Cardiac muscle cell (in vitro differentiated cells and primary cell): ENCODE data around the gene CST1. TPM values are rescaled to one million over a fixed set of nuclear protein-coding genes. Genes with fewer than 3 reads are reported as not detected.
"Not testable (repeated sequence)": the region's sequence is repeated elsewhere in the genome, so short reads cannot be mapped to it uniquely, and the experiment has no call there.

Source experiments
- DNase-seq, 2 donors: peaks; one replicate each; pipeline versions ENCODE4 v3.0.0 to v3.0.0-alpha.2; 2010 to 2017; ENCODE audit warnings: low read depth in 1 of 2, low spot score in 1 of 2
- H3K27ac ChIP-seq: fragments of 200-600 bp; sonication (generic); 2 replicates; pipeline ENCODE4 v1.5.1; 2016
- H3K27me3 ChIP-seq: fragments of 200-600 bp; sonication (generic); 2 replicates; pipeline ENCODE4 v1.6.0; 2016; ENCODE audit warnings: control low read depth
- H3K36me3 ChIP-seq: fragments of 200-600 bp; sonication (generic); 2 replicates; pipeline ENCODE4 v1.5.1; 2016; ENCODE audit warnings: control low read depth
- H3K4me1 ChIP-seq: fragments of 200-600 bp; sonication (generic); 2 replicates; pipeline ENCODE4 v1.8.1; 2017; ENCODE audit warnings: low read depth, mild to moderate bottlenecking, mixed run types
- H3K4me3 ChIP-seq: fragments of 200-600 bp; sonication (generic); 2 replicates; pipeline ENCODE4 v1.5.1; 2016; ENCODE audit warnings: mild to moderate bottlenecking
- H3K9me3 ChIP-seq: fragments of 200-600 bp; sonication (generic); 2 replicates; pipeline ENCODE4 v1.5.1; 2017; ENCODE audit warnings: low read depth, mild to moderate bottlenecking, control low read depth
- CTCF ChIP-seq: IDR thresholded peaks from 2 replicates; pipeline ENCODE4 v1.5.1; 2012; ENCODE audit warnings: low read depth, mild to moderate bottlenecking, low read length
- polyA plus RNA-seq: library from polyadenylated mRNA; unstranded; fragments of >200 nt; fragmentation: Nextera tagmentation; extraction: Ambion mirVana; gene quantifications from 2 replicates; pipeline ENCODE4 v1.2.1, GENCODE V29; 2016
- total RNA-seq: library from RNA; depleted of rRNA; stranded (reverse); fragments of >200 nt; gene quantifications from 2 replicates; pipeline ENCODE4 v1.2.3, GENCODE V29; 2016

The CST1 gene
- total and polyA plus RNA-seq, 2 experiments from 2014 or later: 1.2 TPM; not detected in 1

- H3K4me3 ChIP-seq: no peak overlapping the region
- no peak overlapping the region for H3K27ac ChIP-seq
- H3K27me3 ChIP-seq: no peaks in the 10 kb centered on the region
- no peaks in the 10 kb centered on the region for H3K4me1 ChIP-seq
- TF ChIP-seq CTCF: peak; percentile 67
- H3K9me3 ChIP-seq: no peaks in the 10 kb centered on the region
- no peaks in the 10 kb centered on the region for H3K36me3 ChIP-seq
- peak; percentile 26 to 43 for DNase-seq
Measured at GRCh38 chr20:23782366-23782983, 31.7 kb upstream of the CST1 start.

- H3K27ac ChIP-seq, H3K27me3 ChIP-seq, H3K36me3 ChIP-seq, H3K4me1 ChIP-seq, H3K4me3 ChIP-seq, H3K9me3 ChIP-seq: not testable (repeated sequence)
- DNase-seq: peak in 1 of 2 donors; percentile 7
Measured at GRCh38 chr20:23778676-23779075, 27.9 kb upstream of the CST1 start.

GRCh38 chr20:23777380-23777779 is 26.6 kb upstream of the CST1 start:
- not testable (repeated sequence) for H3K27ac ChIP-seq, DNase-seq, H3K4me1 ChIP-seq, H3K4me3 ChIP-seq, H3K27me3 ChIP-seq, H3K9me3 ChIP-seq, H3K36me3 ChIP-seq

- DNase-seq: no peak
- no peak for TF ChIP-seq CTCF
- no peaks in the 10 kb centered on the region for H3K27me3 ChIP-seq
- H3K27ac ChIP-seq: no peak overlapping the region
- no peaks in the 10 kb centered on the region for H3K9me3 ChIP-seq
- H3K4me1 ChIP-seq: no peaks in the 10 kb centered on the region
- no peak overlapping the region for H3K4me3 ChIP-seq
- H3K36me3 ChIP-seq: no peaks in the 10 kb centered on the region
Measured at GRCh38 chr20:23776067-23776771, 25.5 kb upstream of the CST1 start.

DNA sequence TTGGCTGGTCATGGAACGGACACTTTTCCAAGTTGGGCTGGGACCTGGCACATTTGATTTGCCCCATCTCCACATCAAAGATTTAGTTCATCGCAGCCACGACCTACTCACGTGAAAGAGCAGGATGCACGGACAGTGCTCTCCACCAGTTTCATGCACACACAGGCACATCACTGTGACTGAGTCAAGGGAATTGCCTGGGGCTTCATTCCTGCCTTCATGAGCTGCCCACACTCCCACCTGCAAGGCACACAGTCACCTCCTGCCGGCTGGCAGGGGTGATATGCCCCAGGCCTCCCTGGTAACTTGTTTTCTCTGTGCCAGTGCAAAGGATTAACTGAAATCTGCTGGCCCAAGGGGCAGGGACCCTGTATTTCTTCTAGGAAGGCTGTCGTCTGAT is 23.3 kb upstream of the CST1 start:
- no peaks in the 10 kb centered on the region for H3K9me3 ChIP-seq
- no peak for DNase-seq
- H3K4me3 ChIP-seq: no peak overlapping the region
- no peaks in the 10 kb centered on the region for H3K4me1 ChIP-seq
- no peak overlapping the region for H3K27ac ChIP-seq
- TF ChIP-seq CTCF: no peak
- no peaks in the 10 kb centered on the region for H3K27me3 ChIP-seq
- no peaks in the 10 kb centered on the region for H3K36me3 ChIP-seq

DNA sequence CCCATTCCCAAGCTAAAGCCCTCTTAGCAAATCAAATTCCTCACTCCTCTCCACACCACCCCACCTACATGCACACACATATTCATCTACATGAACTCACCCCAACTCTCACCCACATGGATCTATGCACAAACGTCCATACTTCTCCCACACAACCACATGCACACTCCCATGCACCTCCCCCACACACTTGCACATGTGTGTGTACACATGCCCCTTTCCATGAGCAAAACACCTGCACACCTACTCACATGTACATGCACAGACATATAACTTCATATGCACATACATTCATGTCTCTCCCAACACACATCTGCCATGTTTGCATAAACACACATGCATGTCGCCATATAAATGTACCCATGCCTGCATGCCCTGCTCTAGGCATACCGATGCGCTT is 22.8 kb upstream of the CST1 start:
- no peak for DNase-seq
- Histone ChIP-seq H3K27ac (no peak overlapping the region), H3K36me3 (no peaks in the 10 kb centered on the region), H3K4me3 (no peak overlapping the region), H3K27me3 (no peaks in the 10 kb centered on the region), H3K9me3 (no peaks in the 10 kb centered on the region), H3K4me1 (no peaks in the 10 kb centered on the region)
- no peak for TF ChIP-seq CTCF
